PC-3 (cell line): ENCODE data around the gene ITK. TPM values are rescaled to one million over a fixed set of nuclear protein-coding genes. Genes with fewer than 3 reads are reported as not detected.

ENCODE experiments used
- ATAC-seq: fragments of 200-7000 bp; cut with Tn5 transposase; 2 replicates; pipeline ENCODE4 v1.9.1; 2020; ENCODE audit warnings: mild to moderate bottlenecking, moderate library complexity
- BruUV-seq: library from RNA; stranded (reverse); fragments of 400-500 nt; replicated peaks from 2 replicates; lab custom pipeline; 2021; lab: Mats Ljungman, UMichigan
- CTCF ChIA-PET: fragments of 300-600 bp; sonication (Branson Sonifier 250); formaldehyde crosslinking; loops from one replicate; lab custom pipeline; 2022; ENCODE audit warnings: antibody characterized with exemption; lab: Charles Lee
- POLR2A ChIA-PET: fragments of 300-600 bp; sonication (Branson Sonifier 250); formaldehyde crosslinking; loops from one replicate; lab custom pipeline; 2022; ENCODE audit warnings: antibody characterized with exemption; ENCODE audit not compliant: unreplicated experiment; lab: Charles Lee
- DNase-seq: peaks from one replicate; pipeline ENCODE4 v3.0.0-alpha.2; 2015
- H2AFZ ChIP-seq: fragments of 300-600 bp; sonication (generic); 2 replicates; pipeline ENCODE4 v1.6.0; 2016; ENCODE audit warnings: antibody characterized with exemption, low read length
- H3F3A ChIP-seq: fragments of 300-600 bp; sonication (generic); one replicate; pipeline ENCODE4 v1.6.0; 2017; ENCODE audit warnings: antibody characterized with exemption, low read length, control low read depth, mild to moderate bottlenecking; ENCODE audit not compliant: unreplicated experiment
- H3K27ac ChIP-seq: fragments of 300-600 bp; sonication (generic); 2 replicates; pipeline ENCODE4 v1.5.1; 2016; ENCODE audit warnings: mild to moderate bottlenecking, low read length
- H3K27me3 ChIP-seq: fragments of 300-600 bp; sonication (generic); 2 replicates; pipeline ENCODE4 v1.6.1; 2016; ENCODE audit warnings: low read length, mixed read lengths
- H3K36me3 ChIP-seq: fragments of 300-600 bp; sonication (generic); 2 replicates; pipeline ENCODE4 v1.6.1; 2016; ENCODE audit warnings: low read depth, mixed run types, low read length, mixed read lengths
- H3K4me1 ChIP-seq: fragments of 300-600 bp; sonication (generic); 2 replicates; pipeline ENCODE4 v1.5.1; 2016; ENCODE audit warnings: low read length; ENCODE audit not compliant: insufficient read depth
- H3K4me2 ChIP-seq: fragments of 300-600 bp; sonication (generic); 2 replicates; pipeline ENCODE4 v1.6.0; 2016; ENCODE audit warnings: low read length
- H3K4me3 ChIP-seq: fragments of 300-600 bp; sonication (generic); 2 replicates; pipeline ENCODE4 v1.5.1; 2016; ENCODE audit warnings: mild to moderate bottlenecking, low read length, mixed read lengths
- H3K79me2 ChIP-seq: fragments of 300-600 bp; sonication (generic); 2 replicates; pipeline ENCODE4 v1.6.1; 2017; ENCODE audit warnings: low read length, mixed read lengths
- H3K9ac ChIP-seq: fragments of 300-600 bp; sonication (generic); 2 replicates; pipeline ENCODE4 v1.6.0; 2016; ENCODE audit warnings: mild to moderate bottlenecking, low read length
- H3K9me2 ChIP-seq: fragments of 300-600 bp; sonication (generic); replicated peaks from 2 replicates; pipeline ENCODE4 v1.6.1; 2016; ENCODE audit warnings: mixed run types, low read length, mixed read lengths
- H3K9me3 ChIP-seq: fragments of 300-600 bp; sonication (generic); 2 replicates; pipeline ENCODE4 v1.6.1; 2016; ENCODE audit warnings: low read length, mixed read lengths
- H4K20me1 ChIP-seq: fragments of 300-600 bp; sonication (generic); 2 replicates; pipeline ENCODE4 v1.6.1; 2016; ENCODE audit warnings: low read length, mixed read lengths
- EZH2 ChIP-seq: fragments of 300-600 bp; sonication (generic); IDR thresholded peaks from one replicate; pipeline ENCODE4 v1.6.1; 2017; ENCODE audit warnings: antibody characterized with exemption, mild to moderate bottlenecking, low read length; ENCODE audit not compliant: unreplicated experiment
- EZH2phosphoT487 ChIP-seq: fragments of 300-600 bp; sonication (generic); IDR thresholded peaks from 2 replicates; pipeline ENCODE4 v1.6.1; 2018; ENCODE audit warnings: mild to moderate bottlenecking, antibody characterized with exemption, low read length, borderline replicate concordance
- intact Hi-C: fragments of 100-400 bp; cut with micrococcal nuclease; formaldehyde crosslinking; loops from 2 replicates; pipeline ENCODE4 v1.9.0; 2023
- total RNA-seq: library from RNA; depleted of rRNA; stranded (reverse); fragments of >200 nt; gene quantifications from 2 replicates; pipeline ENCODE4 v1.2.3, GENCODE V29; 2014
- TF ChIP-seq, protein P1 (sequence below): fragments of 300-600 bp; sonication (generic); conservative IDR thresholded peaks from 2 replicates; pipeline ENCODE4 v1.5.1; 2017; ENCODE audit warnings: antibody characterized with exemption, low read depth, mild to moderate bottlenecking, low read length

The ITK gene
- total RNA-seq, 1 experiment from 2014 or later: 0.69 TPM

DNA sequence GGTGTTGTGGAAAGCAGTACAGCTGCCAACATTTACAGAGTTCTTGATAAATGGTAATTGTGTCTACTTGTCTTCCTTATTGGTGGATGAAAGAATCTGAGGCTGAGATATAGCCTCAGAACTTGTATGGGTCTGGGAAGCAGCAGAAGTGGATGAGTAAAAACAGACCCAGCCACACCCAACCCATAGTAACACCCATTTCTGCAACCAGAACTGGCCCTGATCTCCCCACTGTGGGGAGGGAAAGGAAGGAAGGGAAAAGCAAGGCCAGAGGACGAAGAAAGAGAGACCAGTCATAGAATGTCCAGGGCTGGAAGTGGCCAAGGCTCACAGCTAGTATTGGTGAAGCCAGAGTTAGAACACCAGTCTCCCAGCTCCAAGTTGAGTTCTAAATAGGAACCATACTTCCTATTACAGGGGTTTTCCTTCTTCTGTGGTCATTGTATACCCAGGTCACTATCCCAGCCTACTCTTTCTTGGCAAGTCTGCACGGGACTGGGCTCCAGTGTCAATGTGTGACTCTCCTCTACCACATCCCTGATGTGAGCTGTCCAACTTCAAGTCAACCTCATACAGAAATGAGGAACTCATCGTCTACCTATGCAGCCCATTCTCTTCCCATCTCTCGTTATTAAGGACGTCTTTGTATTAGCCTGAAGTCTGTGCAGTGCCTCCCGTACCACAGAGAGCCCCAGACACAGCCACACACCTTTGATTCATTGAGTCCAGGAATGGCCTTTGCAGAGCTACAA is 35.9 kb downstream of the ITK start:
- H3F3A ChIP-seq: no peaks in the 10 kb centered on the region
- H3K4me1 ChIP-seq: no peaks in the 10 kb centered on the region
- no peaks in the 10 kb centered on the region for H4K20me1 ChIP-seq
- 0 out of 2 replicates have a peak, but pooled peaks cover 2% of the 10 kb centered on the region for H3K27me3 ChIP-seq
- no TSS peak for BruUV-seq
- DNase-seq: no peak
- H3K36me3 ChIP-seq: no peaks in the 10 kb centered on the region
- H3K9me2 ChIP-seq: no peaks in the 10 kb centered on the region
- ChIA-PET POLR2A (no interaction called here), CTCF (no interaction called here)
- no peaks in the 10 kb centered on the region for H3K79me2 ChIP-seq
- no peak for ATAC-seq
- TF ChIP-seq, protein P1, sequence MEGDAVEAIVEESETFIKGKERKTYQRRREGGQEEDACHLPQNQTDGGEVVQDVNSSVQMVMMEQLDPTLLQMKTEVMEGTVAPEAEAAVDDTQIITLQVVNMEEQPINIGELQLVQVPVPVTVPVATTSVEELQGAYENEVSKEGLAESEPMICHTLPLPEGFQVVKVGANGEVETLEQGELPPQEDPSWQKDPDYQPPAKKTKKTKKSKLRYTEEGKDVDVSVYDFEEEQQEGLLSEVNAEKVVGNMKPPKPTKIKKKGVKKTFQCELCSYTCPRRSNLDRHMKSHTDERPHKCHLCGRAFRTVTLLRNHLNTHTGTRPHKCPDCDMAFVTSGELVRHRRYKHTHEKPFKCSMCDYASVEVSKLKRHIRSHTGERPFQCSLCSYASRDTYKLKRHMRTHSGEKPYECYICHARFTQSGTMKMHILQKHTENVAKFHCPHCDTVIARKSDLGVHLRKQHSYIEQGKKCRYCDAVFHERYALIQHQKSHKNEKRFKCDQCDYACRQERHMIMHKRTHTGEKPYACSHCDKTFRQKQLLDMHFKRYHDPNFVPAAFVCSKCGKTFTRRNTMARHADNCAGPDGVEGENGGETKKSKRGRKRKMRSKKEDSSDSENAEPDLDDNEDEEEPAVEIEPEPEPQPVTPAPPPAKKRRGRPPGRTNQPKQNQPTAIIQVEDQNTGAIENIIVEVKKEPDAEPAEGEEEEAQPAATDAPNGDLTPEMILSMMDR: no peak
- no peak for TF ChIP-seq EZH2phosphoT487
- no peak for TF ChIP-seq EZH2
- H2AFZ ChIP-seq: no peak overlapping the region
- no peaks in the 10 kb centered on the region for H3K9me3 ChIP-seq
- no peak overlapping the region for H3K27ac ChIP-seq
- intact Hi-C loops: no loop called here
- H3K9ac ChIP-seq: no peak overlapping the region
- H3K4me2 ChIP-seq: no peak overlapping the region
- no peak overlapping the region for H3K4me3 ChIP-seq

DNA sequence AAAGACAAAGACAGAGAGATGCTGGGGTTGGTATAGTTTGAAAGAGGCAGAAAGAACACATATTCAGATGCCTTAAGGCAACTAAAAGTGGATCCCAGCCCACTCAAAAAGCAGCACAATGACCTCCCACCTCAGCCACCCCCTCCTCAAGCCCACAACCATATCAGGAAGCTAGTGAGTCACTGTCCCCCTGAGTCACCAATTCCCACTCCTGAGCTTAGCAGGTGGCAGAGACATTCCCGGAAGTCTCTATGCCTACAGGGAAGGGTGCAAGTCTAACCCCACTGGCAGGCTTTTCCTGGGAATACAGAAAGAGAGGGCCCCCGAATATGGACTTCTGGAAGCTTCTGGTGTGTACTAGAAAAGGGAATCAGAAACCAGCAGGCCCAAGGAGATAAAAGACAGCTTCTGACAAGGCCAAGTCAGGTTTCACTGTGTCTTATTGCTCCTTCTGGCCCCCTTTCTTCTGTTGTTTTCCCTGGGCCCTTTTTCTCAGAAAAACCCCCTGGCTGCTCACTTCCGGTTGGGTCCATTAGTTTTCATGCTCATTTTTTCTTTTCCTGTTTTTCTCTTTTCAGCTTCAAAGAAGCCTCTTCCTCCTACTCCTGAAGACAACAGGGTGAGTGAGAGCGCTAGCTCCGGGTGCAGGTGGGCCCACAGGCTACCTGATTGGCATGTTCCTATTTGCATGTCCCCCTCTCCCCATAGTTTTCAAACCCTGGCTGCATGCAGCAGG is 36.8 kb downstream of the ITK start:
- H3K9ac ChIP-seq: no peak overlapping the region
- intact Hi-C loops: no loop called here
- DNase-seq (no peak), ATAC-seq (no peak)
- no peak overlapping the region for H3K27ac ChIP-seq
- ChIA-PET POLR2A (no interaction called here), CTCF (no interaction called here)
- H3K4me3 ChIP-seq: no peak overlapping the region
- no peaks in the 10 kb centered on the region for H3K9me3 ChIP-seq
- no peaks in the 10 kb centered on the region for H3K79me2 ChIP-seq
- H4K20me1 ChIP-seq: no peaks in the 10 kb centered on the region
- H3K4me1 ChIP-seq: no peaks in the 10 kb centered on the region
- H3K36me3 ChIP-seq: no peaks in the 10 kb centered on the region
- H3K4me2 ChIP-seq: no peak overlapping the region
- H2AFZ ChIP-seq: no peak overlapping the region
- H3K27me3 ChIP-seq: no peaks in the 10 kb centered on the region
- TF ChIP-seq, protein P1: no peak
- no peak for TF ChIP-seq EZH2phosphoT487
- no peak for TF ChIP-seq EZH2
- no TSS peak for BruUV-seq
- H3F3A ChIP-seq: no peaks in the 10 kb centered on the region
- H3K9me2 ChIP-seq: no peaks in the 10 kb centered on the region
